ENCODE results near the gene ZNF581. TPM values are rescaled to one million over a fixed set of nuclear protein-coding genes. Genes with fewer than 3 reads are reported as not detected.

Gene ZNF581
- total RNA-seq, 8 experiments from 2014 or later: 18.3 to 34.2 (median 24.9) TPM

DNA sequence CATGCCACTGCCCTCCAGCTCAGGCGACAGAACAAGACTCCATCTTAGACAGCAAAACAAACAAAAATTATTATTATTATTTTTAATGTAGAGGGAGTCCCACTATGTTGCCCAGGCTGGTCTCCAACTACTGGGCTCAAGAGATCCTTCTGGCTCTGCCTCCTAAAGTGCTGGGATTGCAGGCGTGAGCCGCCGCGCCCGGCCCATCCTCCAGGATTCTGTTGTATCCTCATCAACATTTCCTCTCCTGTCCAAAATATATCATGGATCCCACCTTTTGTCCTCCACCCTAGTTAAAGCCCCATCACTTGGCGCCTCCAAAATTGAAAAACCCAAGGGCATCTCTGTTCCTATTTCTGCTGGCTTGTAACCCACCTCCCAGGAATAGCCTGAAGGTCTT is 20.3 kb upstream of the ZNF581 start:
- in situ Hi-C loops (cut with MboI; ENCODE audit: low pct_unique_long_range_greater_than_20kb in 2 of 9, low sequenced_read_pairs in 9 of 9, unreplicated experiment in 9 of 9): loop anchor here in 2 of 9 experiments (10.0 kb wide), 1 partner anchor 108 kb away; no protein-coding TSS in a partner anchor
- no peak overlapping the region for H3K27ac ChIP-seq
- no peak for ATAC-seq (replicated peaks in 6 of 8)
- H3K4me3 ChIP-seq: no peak overlapping the region
- peaks cover 0 to 5% of the 10 kb centered on the region in 2 donors for H3K4me1 ChIP-seq (replicated peaks in 1 of 2)
- 67 to 100% (median 100%) methylated on average over 1 to 5 of the region's 7 CpGs; no CpG with 5 or more reads in 3 of the 10 experiments for WGBS, 10 experiments

DNA sequence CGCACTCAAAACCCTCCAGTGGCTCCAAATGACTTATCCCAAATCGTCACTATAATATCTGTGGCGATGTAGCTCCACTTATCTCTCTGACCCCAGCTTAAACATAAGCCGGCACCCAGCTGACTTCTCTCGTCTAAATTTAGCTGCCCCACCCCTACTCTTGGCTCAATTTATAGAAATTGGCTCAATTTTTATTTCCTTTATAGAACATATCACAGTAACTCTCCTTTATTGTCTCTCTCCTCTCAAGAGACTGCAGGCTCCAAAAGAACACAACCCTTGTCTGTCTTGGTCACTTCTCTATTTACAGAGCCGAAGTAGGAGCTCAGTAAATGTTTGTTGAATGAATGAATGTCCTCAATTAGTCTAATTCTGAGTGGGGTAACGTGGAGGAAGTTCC is 19.9 kb upstream of the ZNF581 start:
- Histone ChIP-seq H3K4me3 (peak overlapping the region; percentile 44 to 67 (median 47)), H3K4me1 (replicated peaks in 1 of 2) (peaks cover 0 to 5% of the 10 kb centered on the region in 2 donors), H3K27ac (peak overlapping the region; percentile 95 to 96)
- in situ Hi-C loops (cut with MboI; ENCODE audit: low pct_unique_long_range_greater_than_20kb in 2 of 9, low sequenced_read_pairs in 9 of 9, unreplicated experiment in 9 of 9): loop anchor here in 2 of 9 experiments (10.0 kb wide), 1 partner anchor 109 kb away; no protein-coding TSS in a partner anchor
- no peak for ATAC-seq (replicated peaks in 6 of 8)
- 62 to 100% (median 89%) methylated on average over 2 to 7 of the region's 7 CpGs for WGBS, 10 experiments

- in situ Hi-C loops (cut with MboI; ENCODE audit: low pct_unique_long_range_greater_than_20kb in 2 of 9, low sequenced_read_pairs in 9 of 9, unreplicated experiment in 9 of 9): loop anchor here in 5 of 9 experiments (10.0 to 25.0 kb wide), 2 partner anchors 110 to 487 kb away; partner anchors contain the start of gene TNNT1 (in 3 of the 5)
- WGBS, 10 experiments: 0 to 8% (median 2%) methylated on average over 1 to 10 of the region's 56 CpGs; no CpG with 5 or more reads in 3 of the 10 experiments
- Histone ChIP-seq H3K4me3 (peak within 1 kb of the TSS; percentile 44 to 67 (median 47)), H3K27ac (peak within 1 kb of the TSS; percentile 95 to 96), H3K4me1 (replicated peaks in 1 of 2) (peaks cover 0 to 5% of the 10 kb centered on the region in 2 donors)
- ATAC-seq (replicated peaks in 6 of 8): peak; percentile 84 to 92 (median 88)
Observed at GRCh38 chr19:55624109-55625003, 19.1 kb upstream of the ZNF581 start, which contains the start of gene ZNF784. Gene ZNF784, minus strand, starts transcription at chr19:55624566. Its CDS starts 5 bp downstream, at chr19:55624561.

- H3K4me1 ChIP-seq (replicated peaks in 1 of 2): peaks cover 0 to 5% of the 10 kb centered on the region in 2 donors
- H3K27ac ChIP-seq: peak overlapping the region; percentile 95 to 96
- 31 to 92% (median 61%) methylated on average over 1 to 11 of the region's 11 CpGs; no CpG with 5 or more reads in 1 of the 10 experiments for WGBS, 10 experiments
- in situ Hi-C loops (cut with MboI; ENCODE audit: low pct_unique_long_range_greater_than_20kb in 2 of 9, low sequenced_read_pairs in 9 of 9, unreplicated experiment in 9 of 9): loop anchor here in 5 of 9 experiments (10.0 to 25.0 kb wide), 2 partner anchors 110 to 488 kb away; partner anchors contain the start of gene TNNT1 (in 3 of the 5)
- H3K4me3 ChIP-seq: peak overlapping the region; percentile 44 to 67 (median 47)
- no peak for ATAC-seq (replicated peaks in 6 of 8)
Observed at GRCh38 chr19:55625004-55625326, 18.5 kb upstream of the ZNF581 start.

DNA sequence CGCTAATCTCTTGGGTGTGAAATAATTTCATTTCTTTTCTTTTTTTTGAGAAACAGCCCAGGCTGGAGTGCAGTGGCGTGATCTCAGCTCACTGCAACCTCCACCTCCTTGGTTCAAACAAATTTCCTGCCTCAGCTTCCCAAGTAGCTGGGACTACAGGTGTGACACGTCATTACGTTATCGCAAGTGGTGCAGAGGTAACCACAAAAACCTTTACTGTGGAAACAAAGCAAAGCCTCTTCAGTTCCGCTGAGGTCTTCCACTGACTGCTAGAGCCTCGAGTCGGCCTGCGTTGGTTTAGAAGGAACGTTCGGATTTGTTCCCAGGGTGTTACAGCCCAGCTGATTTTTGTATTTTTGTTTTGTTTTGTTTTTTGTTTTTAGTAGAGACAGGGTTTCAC is 17.1 kb upstream of the ZNF581 start:
- Histone ChIP-seq H3K4me3 (no peak overlapping the region), H3K4me1 (replicated peaks in 1 of 2) (peaks cover 0 to 5% of the 10 kb centered on the region in 2 donors), H3K27ac (no peak overlapping the region)
- in situ Hi-C loops (cut with MboI; ENCODE audit: low pct_unique_long_range_greater_than_20kb in 2 of 9, low sequenced_read_pairs in 9 of 9, unreplicated experiment in 9 of 9): loop anchor here in 5 of 9 experiments (10.0 to 25.0 kb wide), 2 partner anchors 112 to 489 kb away; partner anchors contain the start of gene TNNT1 (in 3 of the 5)
- WGBS, 10 experiments: 79 to 100% (median 89%) methylated on average over 1 to 10 of the region's 11 CpGs; no CpG with 5 or more reads in 1 of the 10 experiments
- ATAC-seq (replicated peaks in 6 of 8): no peak

- in situ Hi-C loops (cut with MboI; ENCODE audit: low pct_unique_long_range_greater_than_20kb in 2 of 9, low sequenced_read_pairs in 9 of 9, unreplicated experiment in 9 of 9): loop anchor here in 3 of 9 experiments (25.0 kb wide), 1 partner anchor 495 kb away; the partner anchor contains the start of gene TNNT1 (in 3 of the 3)
- 0 to 80% (median 41%) methylated on average over 1 to 2 of the region's 3 CpGs; no CpG with 5 or more reads in 4 of the 10 experiments for WGBS, 10 experiments
- Histone ChIP-seq H3K4me3 (no peak overlapping the region), H3K27ac (no peak overlapping the region), H3K4me1 (replicated peaks in 1 of 2) (peaks cover 7 to 13% of the 10 kb centered on the region in 2 donors)
- ATAC-seq (replicated peaks in 6 of 8): peak; percentile 15 to 50 (median 40)
Observed at GRCh38 chr19:55632463-55632834, 11.0 kb upstream of the ZNF581 start.

- Histone ChIP-seq H3K4me1 (replicated peaks in 1 of 2) (peaks cover 7 to 13% of the 10 kb centered on the region in 2 donors), H3K4me3 (no peak overlapping the region), H3K27ac (no peak overlapping the region)
- in situ Hi-C loops (cut with MboI; ENCODE audit: low pct_unique_long_range_greater_than_20kb in 2 of 9, low sequenced_read_pairs in 9 of 9, unreplicated experiment in 9 of 9): loop anchor here in 3 of 9 experiments (25.0 kb wide), 1 partner anchor 497 kb away; the partner anchor contains the start of gene TNNT1 (in 3 of the 3)
- whole genome bisulfite sequencing, 10 experiments: 70 to 100% (median 98%) methylated on average over 1 to 7 of the region's 8 CpGs; no CpG with 5 or more reads in 1 of the 10 experiments
- ATAC-seq (replicated peaks in 6 of 8): no peak
Observed at GRCh38 chr19:55633861-55634260, 9.6 kb upstream of the ZNF581 start.

DNA sequence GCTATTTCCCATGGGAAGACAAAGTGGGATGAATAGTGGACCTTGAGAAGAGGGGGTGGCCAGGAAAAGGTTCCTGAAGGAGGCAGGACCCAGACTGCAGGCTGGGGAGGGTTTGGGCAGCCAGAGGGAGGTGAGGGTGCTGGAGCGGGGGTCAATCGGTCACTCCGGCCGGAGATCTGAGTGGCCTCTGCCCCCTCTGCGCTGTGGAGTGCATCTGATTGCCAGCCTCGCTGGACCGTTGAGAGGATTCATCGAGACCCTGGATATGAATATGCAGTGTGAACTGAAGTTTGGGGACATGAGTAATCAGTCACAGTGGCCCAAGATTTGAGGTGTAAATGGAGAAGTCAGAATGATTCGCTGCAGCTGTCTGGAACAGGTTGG is 8.1 kb upstream of the ZNF581 start:
- H3K4me3 ChIP-seq: peak overlapping the region; percentile 77 to 99 (median 95)
- 0 to 39% (median 19%) methylated on average over 1 to 5 of the region's 9 CpGs; no CpG with 5 or more reads in 4 of the 10 experiments for WGBS, 10 experiments
- ATAC-seq (replicated peaks in 6 of 8): peak in 2 of 8 experiments; percentile 5 to 22
- in situ Hi-C loops (cut with MboI; ENCODE audit: low pct_unique_long_range_greater_than_20kb in 2 of 9, low sequenced_read_pairs in 9 of 9, unreplicated experiment in 9 of 9): loop anchor here in 3 of 9 experiments (25.0 kb wide), 1 partner anchor 498 kb away; the partner anchor contains the start of gene TNNT1 (in 3 of the 3)
- peaks cover 14 to 17% of the 10 kb centered on the region in 2 donors for H3K4me1 ChIP-seq (replicated peaks in 1 of 2)
- peak overlapping the region; percentile 94 to 96 for H3K27ac ChIP-seq

GRCh38 chr19:55635856-55636440 is 7.5 kb upstream of the ZNF581 start:
- Histone ChIP-seq H3K4me3 (peak overlapping the region; percentile 77 to 99 (median 95)), H3K27ac (peak overlapping the region; percentile 94 to 96), H3K4me1 (replicated peaks in 1 of 2) (peaks cover 15 to 18% of the 10 kb centered on the region in 2 donors)
- in situ Hi-C loops (cut with MboI; ENCODE audit: low pct_unique_long_range_greater_than_20kb in 2 of 9, low sequenced_read_pairs in 9 of 9, unreplicated experiment in 9 of 9): loop anchor here in 3 of 9 experiments (25.0 kb wide), 1 partner anchor 499 kb away; the partner anchor contains the start of gene TNNT1 (in 3 of the 3)
- 41 to 100% (median 67%) methylated on average over 1 to 5 of the region's 7 CpGs; no CpG with 5 or more reads in 2 of the 10 experiments for WGBS, 10 experiments
- no peak for ATAC-seq (replicated peaks in 6 of 8)

DNA sequence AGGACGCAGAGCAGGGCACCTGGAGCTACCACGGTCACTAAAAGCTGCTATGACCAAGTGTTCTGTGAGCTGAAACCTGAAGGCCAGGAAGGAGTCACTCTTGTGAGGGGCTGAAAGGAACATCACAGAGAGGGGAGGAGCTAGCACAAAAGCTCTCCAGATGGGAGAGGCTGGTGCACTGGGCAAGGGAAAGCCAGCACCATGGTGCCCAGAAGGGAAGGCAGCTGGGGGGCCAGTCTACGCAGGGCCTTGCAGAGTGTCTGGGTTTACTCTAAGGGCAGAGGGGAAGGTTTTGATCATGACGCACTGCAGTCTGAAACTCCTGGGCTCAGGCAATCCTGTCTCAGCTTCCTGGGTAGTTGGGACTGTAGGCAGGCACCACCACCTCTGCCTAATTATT is 6.7 kb upstream of the ZNF581 start:
- in situ Hi-C loops (cut with MboI; ENCODE audit: low pct_unique_long_range_greater_than_20kb in 2 of 9, low sequenced_read_pairs in 9 of 9, unreplicated experiment in 9 of 9): loop anchor here in 3 of 9 experiments (25.0 kb wide), 1 partner anchor 499 kb away; the partner anchor contains the start of gene TNNT1 (in 3 of the 3)
- H3K4me1 ChIP-seq (replicated peaks in 1 of 2): peaks cover 15 to 18% of the 10 kb centered on the region in 2 donors
- no peak for ATAC-seq (replicated peaks in 6 of 8)
- no peak overlapping the region for H3K27ac ChIP-seq
- WGBS, 10 experiments: 83 to 100% (median 90%) methylated on average over 1 to 4 of the region's 4 CpGs; no CpG with 5 or more reads in 5 of the 10 experiments
- H3K4me3 ChIP-seq: peak overlapping the region in 1 of 5 donors; percentile 99

GRCh38 chr19:55637534-55637933 is 5.9 kb upstream of the ZNF581 start:
- ATAC-seq (replicated peaks in 6 of 8): no peak
- Histone ChIP-seq H3K4me3 (no peak overlapping the region), H3K4me1 (replicated peaks in 1 of 2) (peaks cover 18 to 19% of the 10 kb centered on the region in 2 donors), H3K27ac (no peak overlapping the region)
- in situ Hi-C loops (cut with MboI; ENCODE audit: low pct_unique_long_range_greater_than_20kb in 2 of 9, low sequenced_read_pairs in 9 of 9, unreplicated experiment in 9 of 9): loop anchor here in 3 of 9 experiments (25.0 kb wide), 1 partner anchor 500 kb away; the partner anchor contains the start of gene TNNT1 (in 3 of the 3)
- WGBS, 10 experiments: 58 to 90% (median 84%) methylated on average over 2 to 10 of the region's 11 CpGs; no CpG with 5 or more reads in 5 of the 10 experiments

DNA sequence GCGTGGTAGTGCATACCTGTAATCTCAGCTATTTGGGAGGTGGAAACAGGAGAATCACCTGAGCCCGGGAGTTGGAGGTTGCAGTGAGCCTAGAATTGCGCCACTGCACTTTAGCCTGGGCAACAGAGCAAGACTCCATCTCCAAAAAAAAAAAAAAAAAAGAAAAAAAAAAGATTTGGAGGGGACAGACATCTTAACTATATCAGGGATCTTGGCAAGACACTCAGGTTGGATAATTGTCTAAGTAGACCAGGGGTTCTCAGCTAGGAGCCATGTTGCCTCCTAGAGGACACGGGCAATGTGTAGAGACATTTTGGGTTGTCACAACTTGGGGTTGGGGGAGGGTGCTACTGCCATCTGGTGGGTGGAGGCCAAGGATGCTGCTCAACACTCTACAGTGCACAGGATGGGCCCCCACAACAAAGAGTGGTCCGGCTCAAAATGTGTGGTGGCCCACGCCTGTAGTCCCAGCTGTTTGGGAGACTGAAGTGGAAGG is 4.5 kb upstream of the ZNF581 start:
- no peak for ATAC-seq (replicated peaks in 6 of 8)
- WGBS, 10 experiments: 80 to 100% (median 95%) methylated on average over 1 to 4 of the region's 6 CpGs; no CpG with 5 or more reads in 1 of the 10 experiments
- Histone ChIP-seq H3K27ac (no peak overlapping the region), H3K4me1 (replicated peaks in 1 of 2) (peaks cover 25 to 27% of the 10 kb centered on the region in 2 donors), H3K4me3 (no peak overlapping the region)
- in situ Hi-C loops (cut with MboI; ENCODE audit: low pct_unique_long_range_greater_than_20kb in 2 of 9, low sequenced_read_pairs in 9 of 9, unreplicated experiment in 9 of 9): loop anchor here in 3 of 9 experiments (25.0 kb wide), 1 partner anchor 502 kb away; the partner anchor contains the start of gene TNNT1 (in 3 of the 3)

All from motor neuron (in vitro differentiated cells).